Cardiac muscle cell (in vitro differentiated cells and primary cell): ENCODE results near the gene ZNF536. TPM values are rescaled to one million over a fixed set of nuclear protein-coding genes. Genes with fewer than 3 reads are reported as not detected.

Source experiments
- DNase-seq, 2 donors: peaks; one replicate each; pipeline versions ENCODE4 v3.0.0 to v3.0.0-alpha.2; 2010 to 2017; ENCODE audit warnings: low read depth in 1 of 2, low spot score in 1 of 2
- H3K27ac ChIP-seq: fragments of 200-600 bp; sonication (generic); 2 replicates; pipeline ENCODE4 v1.5.1; 2016
- H3K27me3 ChIP-seq: fragments of 200-600 bp; sonication (generic); 2 replicates; pipeline ENCODE4 v1.6.0; 2016; ENCODE audit warnings: control low read depth
- H3K36me3 ChIP-seq: fragments of 200-600 bp; sonication (generic); 2 replicates; pipeline ENCODE4 v1.5.1; 2016; ENCODE audit warnings: control low read depth
- H3K4me1 ChIP-seq: fragments of 200-600 bp; sonication (generic); 2 replicates; pipeline ENCODE4 v1.8.1; 2017; ENCODE audit warnings: low read depth, mild to moderate bottlenecking, mixed run types
- H3K4me3 ChIP-seq: fragments of 200-600 bp; sonication (generic); 2 replicates; pipeline ENCODE4 v1.5.1; 2016; ENCODE audit warnings: mild to moderate bottlenecking
- H3K9me3 ChIP-seq: fragments of 200-600 bp; sonication (generic); 2 replicates; pipeline ENCODE4 v1.5.1; 2017; ENCODE audit warnings: low read depth, mild to moderate bottlenecking, control low read depth
- polyA plus RNA-seq: library from polyadenylated mRNA; unstranded; fragments of >200 nt; fragmentation: Nextera tagmentation; extraction: Ambion mirVana; gene quantifications from 2 replicates; pipeline ENCODE4 v1.2.1, GENCODE V29; 2016
- total RNA-seq: library from RNA; depleted of rRNA; stranded (reverse); fragments of >200 nt; gene quantifications from 2 replicates; pipeline ENCODE4 v1.2.3, GENCODE V29; 2016
- TF ChIP-seq, protein P1 (sequence below): IDR thresholded peaks from 2 replicates; pipeline ENCODE4 v1.5.1; 2012; ENCODE audit warnings: low read depth, mild to moderate bottlenecking, low read length

ZNF536 gene
- total and polyA plus RNA-seq, 2 experiments from 2014 or later: 0.12 to 0.39 TPM

GRCh38 chr19:30374865-30375552 is 2.8 kb downstream of the ZNF536 start:
- H3K27me3 ChIP-seq: peaks cover 82% of the 10 kb centered on the region
- TF ChIP-seq, protein P1, sequence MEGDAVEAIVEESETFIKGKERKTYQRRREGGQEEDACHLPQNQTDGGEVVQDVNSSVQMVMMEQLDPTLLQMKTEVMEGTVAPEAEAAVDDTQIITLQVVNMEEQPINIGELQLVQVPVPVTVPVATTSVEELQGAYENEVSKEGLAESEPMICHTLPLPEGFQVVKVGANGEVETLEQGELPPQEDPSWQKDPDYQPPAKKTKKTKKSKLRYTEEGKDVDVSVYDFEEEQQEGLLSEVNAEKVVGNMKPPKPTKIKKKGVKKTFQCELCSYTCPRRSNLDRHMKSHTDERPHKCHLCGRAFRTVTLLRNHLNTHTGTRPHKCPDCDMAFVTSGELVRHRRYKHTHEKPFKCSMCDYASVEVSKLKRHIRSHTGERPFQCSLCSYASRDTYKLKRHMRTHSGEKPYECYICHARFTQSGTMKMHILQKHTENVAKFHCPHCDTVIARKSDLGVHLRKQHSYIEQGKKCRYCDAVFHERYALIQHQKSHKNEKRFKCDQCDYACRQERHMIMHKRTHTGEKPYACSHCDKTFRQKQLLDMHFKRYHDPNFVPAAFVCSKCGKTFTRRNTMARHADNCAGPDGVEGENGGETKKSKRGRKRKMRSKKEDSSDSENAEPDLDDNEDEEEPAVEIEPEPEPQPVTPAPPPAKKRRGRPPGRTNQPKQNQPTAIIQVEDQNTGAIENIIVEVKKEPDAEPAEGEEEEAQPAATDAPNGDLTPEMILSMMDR: no peak
- H3K9me3 ChIP-seq: no peaks in the 10 kb centered on the region
- H3K27ac ChIP-seq: no peak overlapping the region
- peak overlapping the region; percentile 13 for H3K4me3 ChIP-seq
- H3K36me3 ChIP-seq: no peaks in the 10 kb centered on the region
- H3K4me1 ChIP-seq: no peaks in the 10 kb centered on the region
- peak in 1 of 2 donors; percentile 12 for DNase-seq

- no peak for DNase-seq
- H3K36me3 ChIP-seq: no peaks in the 10 kb centered on the region
- H3K27ac ChIP-seq: no peak overlapping the region
- H3K27me3 ChIP-seq: peaks cover 85% of the 10 kb centered on the region
- H3K4me3 ChIP-seq: no peak overlapping the region
- no peaks in the 10 kb centered on the region for H3K9me3 ChIP-seq
- TF ChIP-seq, protein P1: no peak
- no peaks in the 10 kb centered on the region for H3K4me1 ChIP-seq
These were observed 3.4 kb downstream of the ZNF536 start for GRCh38 chr19:30375553-30376031.

DNA sequence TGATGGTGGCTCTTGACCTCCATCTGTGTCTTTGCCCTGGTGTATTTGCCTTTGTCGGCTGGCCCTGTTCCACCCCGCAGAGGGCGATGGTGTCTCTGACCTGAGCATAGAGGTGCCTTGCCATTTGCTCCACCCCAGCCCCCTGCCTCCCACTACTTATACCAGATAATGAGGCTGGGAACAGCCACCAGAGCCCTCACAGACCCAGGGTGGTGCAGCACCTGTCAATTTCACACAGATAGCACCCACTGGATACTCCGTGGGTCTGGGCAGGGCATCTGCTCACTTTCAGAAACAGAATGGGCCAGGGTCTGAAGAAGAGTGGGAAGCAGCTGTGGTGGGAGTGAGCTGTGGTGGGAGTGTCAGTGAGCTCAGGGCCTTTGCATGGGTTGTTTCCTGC is 4.1 kb downstream of the ZNF536 start:
- H3K27ac ChIP-seq: no peak overlapping the region
- H3K9me3 ChIP-seq: no peaks in the 10 kb centered on the region
- TF ChIP-seq, protein P1: no peak
- H3K27me3 ChIP-seq: peaks cover 90% of the 10 kb centered on the region
- H3K36me3 ChIP-seq: no peaks in the 10 kb centered on the region
- no peak overlapping the region for H3K4me3 ChIP-seq
- DNase-seq: no peak
- H3K4me1 ChIP-seq: no peaks in the 10 kb centered on the region

DNA sequence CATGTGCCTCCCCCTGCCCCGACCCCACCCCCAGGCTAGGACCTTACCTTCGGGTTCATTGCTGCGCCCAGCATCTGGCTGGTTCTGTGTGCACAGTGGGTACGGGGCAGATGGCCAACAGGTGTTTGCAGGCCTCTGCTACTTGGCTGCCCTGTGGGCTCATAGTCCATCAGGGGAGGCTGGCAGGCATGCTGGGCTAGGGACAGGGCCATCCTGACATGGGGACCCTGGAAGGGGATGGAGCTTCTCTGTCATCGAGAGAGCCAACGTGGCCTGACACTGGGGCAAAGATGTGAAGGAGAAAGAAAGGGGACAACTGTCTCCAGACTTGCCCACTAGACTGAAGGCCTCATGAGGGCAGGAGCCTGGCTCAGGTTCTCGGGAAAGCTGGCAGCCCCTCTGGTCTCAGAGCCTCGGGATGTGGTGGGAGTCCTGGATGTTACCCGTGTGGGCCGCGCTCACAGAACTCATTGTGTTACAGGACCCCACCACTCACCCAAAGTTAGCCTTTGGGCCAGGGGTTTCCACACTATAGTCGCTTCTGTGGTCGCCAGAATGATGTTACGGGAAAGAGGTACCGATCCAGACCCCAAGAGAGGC is 4.7 kb downstream of the ZNF536 start:
- H3K27me3 ChIP-seq: peaks cover 94% of the 10 kb centered on the region

DNA sequence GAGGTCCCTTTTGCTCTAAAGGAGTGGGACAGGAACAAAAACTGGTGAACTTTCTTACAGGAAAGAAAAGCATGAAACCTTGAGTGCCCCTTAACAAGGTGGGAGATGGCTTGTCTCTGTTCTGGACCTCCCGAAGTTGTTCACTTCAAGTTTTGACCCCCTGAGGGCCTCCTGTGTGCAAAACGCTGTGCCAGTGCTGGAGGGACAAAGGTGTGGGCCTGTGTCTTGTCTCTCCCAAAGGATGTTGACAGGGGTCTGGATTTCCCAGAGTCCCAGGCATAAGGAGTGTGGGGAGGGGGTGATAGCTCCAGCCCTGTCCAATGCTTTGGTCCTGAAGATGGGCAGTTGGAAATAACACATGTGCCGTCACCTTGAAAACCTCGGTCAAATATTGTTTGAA is 6.5 kb downstream of the ZNF536 start:
- no peak overlapping the region for H3K4me3 ChIP-seq
- H3K36me3 ChIP-seq: no peaks in the 10 kb centered on the region
- TF ChIP-seq, protein P1: no peak
- H3K9me3 ChIP-seq: no peaks in the 10 kb centered on the region
- no peaks in the 10 kb centered on the region for H3K4me1 ChIP-seq
- no peak overlapping the region for H3K27ac ChIP-seq
- peaks cover 86% of the 10 kb centered on the region for H3K27me3 ChIP-seq
- no peak for DNase-seq

More for the DNA sequence above, 4.7 kb downstream of the ZNF536 start:
- Histone ChIP-seq H3K4me3 (no peak overlapping the region), H3K9me3 (no peaks in the 10 kb centered on the region), H3K4me1 (no peaks in the 10 kb centered on the region), H3K36me3 (no peaks in the 10 kb centered on the region), H3K27ac (no peak overlapping the region)
- no peak for DNase-seq
- TF ChIP-seq, protein P1: no peak
